Ishikawa (cell line): ENCODE results near the gene OTUB2.

Source experiments
- CEBPB ChIP-seq: IDR thresholded peaks from 2 replicates; pipeline ENCODE4 v1.6.1; 2012
- CREB1 ChIP-seq: IDR thresholded peaks from 2 replicates; pipeline ENCODE4 v1.6.1; 2012; ENCODE audit warnings: low read depth
- EGR1 ChIP-seq: IDR thresholded peaks from 2 replicates; pipeline ENCODE4 v1.6.1; 2012
- EP300 ChIP-seq: IDR thresholded peaks from 2 replicates; pipeline ENCODE4 v1.6.1; 2012; ENCODE audit warnings: borderline replicate concordance
- FOXM1 ChIP-seq: IDR thresholded peaks from 2 replicates; pipeline ENCODE4 v1.6.1; 2012; ENCODE audit warnings: low read depth, borderline replicate concordance
- MAX ChIP-seq: IDR thresholded peaks from 2 replicates; pipeline ENCODE4 v1.6.1; 2012
- NFIC ChIP-seq: IDR thresholded peaks from 2 replicates; pipeline ENCODE4 v1.6.1; 2012
- RAD21 ChIP-seq: IDR thresholded peaks from 2 replicates; pipeline ENCODE4 v1.6.1; 2012; ENCODE audit warnings: low read depth
- REST ChIP-seq: IDR thresholded peaks from 2 replicates; pipeline ENCODE4 v1.6.1; 2012; ENCODE audit warnings: low read depth, mild to moderate bottlenecking
- TAF1 ChIP-seq: IDR thresholded peaks from 2 replicates; pipeline ENCODE4 v1.6.1; 2012; ENCODE audit warnings: low read depth, mild to moderate bottlenecking
- TCF12 ChIP-seq: IDR thresholded peaks from 2 replicates; pipeline ENCODE4 v1.6.1; 2012; ENCODE audit warnings: low read depth
- TEAD4 ChIP-seq: IDR thresholded peaks from 2 replicates; pipeline ENCODE4 v1.6.1; 2012
- USF1 ChIP-seq: IDR thresholded peaks from 2 replicates; pipeline ENCODE4 v1.6.1; 2012
- YY1 ChIP-seq: IDR thresholded peaks from 2 replicates; pipeline ENCODE4 v1.6.1; 2012; ENCODE audit warnings: low read depth
- ZBTB7A ChIP-seq: IDR thresholded peaks from 2 replicates; pipeline ENCODE4 v1.6.1; 2012; ENCODE audit warnings: low read depth

OTUB2 gene

GRCh38 chr14:94052199-94052598 is 26.1 kb downstream of the OTUB2 start:
- no peak for TF ChIP-seq EP300
- no peak for TF ChIP-seq RAD21
- no peak for TF ChIP-seq USF1
- no peak for TF ChIP-seq TCF12
- no peak for TF ChIP-seq FOXM1
- no peak for TF ChIP-seq YY1
- no peak for TF ChIP-seq NFIC
- no peak for TF ChIP-seq REST
- no peak for TF ChIP-seq TEAD4

- TF ChIP-seq NFIC (no peak), ZBTB7A (no peak), TCF12 (no peak), TAF1 (no peak), EP300 (no peak), EGR1 (no peak), MAX (no peak), TEAD4 (no peak), CEBPB (no peak), YY1 (no peak), REST (no peak), FOXM1 (no peak)
Measured at GRCh38 chr14:94052662-94053061, 26.5 kb downstream of the OTUB2 start.

- TF ChIP-seq YY1 (no peak), TEAD4 (no peak), FOXM1 (no peak), REST (no peak), EGR1 (no peak), ZBTB7A (no peak), MAX (no peak), CEBPB (no peak), TAF1 (no peak), USF1 (no peak), NFIC (no peak), CREB1 (no peak), TCF12 (no peak), RAD21 (no peak), EP300 (no peak)
Measured at GRCh38 chr14:94054401-94054800, 28.3 kb downstream of the OTUB2 start.

GRCh38 chr14:94054936-94055335 is 28.8 kb downstream of the OTUB2 start:
- TF ChIP-seq REST (no peak), NFIC (no peak), CREB1 (no peak), RAD21 (no peak), TAF1 (no peak), EGR1 (no peak), USF1 (no peak)
